VCaP (cell line): ENCODE measurements around the gene DHX38.

Experiments used
- H3K27ac ChIP-seq: fragments of 450-650 bp; 2 replicates; pipeline ENCODE4 v1.5.1; 2017
- CTCF ChIP-seq: fragments of 450-650 bp; conservative IDR thresholded peaks from 2 replicates; pipeline ENCODE4 v1.5.1; 2017; ENCODE audit warnings: mild to moderate bottlenecking, moderate library complexity

The DHX38 gene

GRCh38 chr16:72159801-72160200, 66.2 kb downstream of the DHX38 start:
- no peak for TF ChIP-seq CTCF
- H3K27ac ChIP-seq, result no peak overlapping the region

GRCh38 chr16:72162105-72162692, 68.6 kb downstream of the DHX38 start:
- TF ChIP-seq CTCF, result no peak

More at GRCh38 chr16:72162105-72162692, 68.6 kb downstream of the DHX38 start:
- no peak overlapping the region for H3K27ac ChIP-seq
